GM19099 (cell line): ENCODE data around the gene PPP2R3A.

Experiments used
- POLR2A ChIP-seq: IDR thresholded peaks from 3 replicates; pipeline ENCODE4 v1.6.1; 2011; ENCODE audit warnings: low read depth; ENCODE audit not compliant: insufficient read length; ENCODE audit errors: extremely low read depth

The PPP2R3A gene

GRCh38 chr3:136189859-136190617 is 224.5 kb downstream of the PPP2R3A start:
- no peak for TF ChIP-seq POLR2A

- no peak for TF ChIP-seq POLR2A
Measured at GRCh38 chr3:136192831-136193230, 227.3 kb downstream of the PPP2R3A start.

- no peak for TF ChIP-seq POLR2A
Measured at GRCh38 chr3:136193278-136194054, 227.9 kb downstream of the PPP2R3A start.

GRCh38 chr3:136194409-136195257 is 229.1 kb downstream of the PPP2R3A start:
- no peak for TF ChIP-seq POLR2A

- TF ChIP-seq POLR2A, result peak; percentile 84
Measured at GRCh38 chr3:136195258-136196063, 229.9 kb downstream of the PPP2R3A start.

GRCh38 chr3:136196064-136196400 is 230.5 kb downstream of the PPP2R3A start, which contains the start of gene MSL2:
Gene MSL2, minus strand, starts transcription at chr3:136196335. Its CDS starts 1,222 bp downstream, at chr3:136195113.
- peak; percentile 83 for TF ChIP-seq POLR2A

- peak; percentile 53 for TF ChIP-seq POLR2A
Measured at GRCh38 chr3:136196401-136197158, 231.1 kb downstream of the PPP2R3A start.

GRCh38 chr3:136197159-136197793 is 231.7 kb downstream of the PPP2R3A start:
- no peak for TF ChIP-seq POLR2A
